Occipital lobe (tissue), 2 donors: ENCODE results near the gene GAA. TPM values are rescaled to one million over a fixed set of nuclear protein-coding genes. Genes with fewer than 3 reads are reported as not detected.

ENCODE experiments used
- DNase-seq: peaks from one replicate; lab custom pipeline; 2025; lab: John Stamatoyannopoulos, UW
- total RNA-seq: library from RNA; depleted of rRNA; stranded (reverse); fragments of >200 nt; gene quantifications from one replicate; pipeline ENCODE4 v1.2.3, GENCODE V29; 2014

The GAA gene
- total RNA-seq, 1 donor from 2014 or later, result 14.3 TPM

DNA sequence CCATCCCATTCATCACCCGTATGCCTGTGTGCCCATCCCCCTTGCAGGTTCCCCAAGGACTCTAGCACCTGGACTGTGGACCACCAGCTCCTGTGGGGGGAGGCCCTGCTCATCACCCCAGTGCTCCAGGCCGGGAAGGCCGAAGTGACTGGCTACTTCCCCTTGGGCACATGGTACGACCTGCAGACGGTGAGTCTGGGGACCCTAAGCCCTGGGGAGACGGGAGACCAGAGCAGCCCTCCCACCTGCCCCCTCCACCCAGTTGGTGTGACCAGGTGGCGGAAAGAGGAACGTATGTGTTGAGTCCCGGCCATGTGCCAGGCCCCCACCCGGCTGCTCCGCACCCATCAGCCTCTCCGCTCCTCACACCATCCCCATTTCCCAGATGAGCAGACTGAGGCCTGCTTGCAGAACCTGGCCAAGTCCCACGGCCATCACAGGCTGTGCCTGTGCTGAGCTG, 15.6 kb downstream of the GAA start:
- no peak for DNase-seq

GRCh38 chr17:80117491-80118401, 16.4 kb downstream of the GAA start:
- DNase-seq, result no peak

GRCh38 chr17:80118601-80119270, 17.4 kb downstream of the GAA start:
- no peak for DNase-seq

DNA sequence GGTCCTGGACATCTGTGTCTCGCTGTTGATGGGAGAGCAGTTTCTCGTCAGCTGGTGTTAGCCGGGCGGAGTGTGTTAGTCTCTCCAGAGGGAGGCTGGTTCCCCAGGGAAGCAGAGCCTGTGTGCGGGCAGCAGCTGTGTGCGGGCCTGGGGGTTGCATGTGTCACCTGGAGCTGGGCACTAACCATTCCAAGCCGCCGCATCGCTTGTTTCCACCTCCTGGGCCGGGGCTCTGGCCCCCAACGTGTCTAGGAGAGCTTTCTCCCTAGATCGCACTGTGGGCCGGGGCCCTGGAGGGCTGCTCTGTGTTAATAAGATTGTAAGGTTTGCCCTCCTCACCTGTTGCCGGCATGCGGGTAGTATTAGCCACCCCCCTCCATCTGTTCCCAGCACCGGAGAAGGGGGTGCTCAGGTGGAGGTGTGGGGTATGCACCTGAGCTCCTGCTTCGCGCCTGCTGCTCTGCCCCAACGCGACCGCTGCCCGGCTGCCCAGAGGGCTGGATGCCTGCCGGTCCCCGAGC, 17.9 kb downstream of the GAA start:
- no peak for DNase-seq

GRCh38 chr17:80119839-80120238, 18.5 kb downstream of the GAA start:
- DNase-seq, result no peak

- DNase-seq, result no peak
Observed at GRCh38 chr17:80122026-80122575, 20.7 kb downstream of the GAA start.

- DNase-seq, result no peak
Observed at GRCh38 chr17:80122926-80123505, 21.6 kb downstream of the GAA start.

- no peak for DNase-seq
Observed at GRCh38 chr17:80123791-80124190, 22.4 kb downstream of the GAA start.

GRCh38 chr17:80124351-80124981, 23.1 kb downstream of the GAA start:
- DNase-seq, result no peak

GRCh38 chr17:80125656-80126448, 24.5 kb downstream of the GAA start:
- DNase-seq, result no peak

DNA sequence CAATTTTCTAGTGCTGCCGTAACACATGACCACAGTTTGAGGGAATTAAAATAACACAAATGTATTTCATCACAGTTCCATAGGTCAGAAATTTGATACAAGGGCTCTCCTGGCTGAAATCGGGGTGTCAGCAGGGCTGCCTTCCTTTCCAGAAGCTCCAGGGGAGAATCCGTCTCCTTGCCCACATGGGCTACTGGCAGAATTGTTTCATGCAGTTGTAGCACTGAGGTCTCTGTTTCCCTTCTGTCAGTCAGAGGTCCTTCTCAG, 25.0 kb downstream of the GAA start:
- DNase-seq, result no peak

GRCh38 chr17:80129006-80129565, 27.7 kb downstream of the GAA start:
- DNase-seq, result no peak

DNA sequence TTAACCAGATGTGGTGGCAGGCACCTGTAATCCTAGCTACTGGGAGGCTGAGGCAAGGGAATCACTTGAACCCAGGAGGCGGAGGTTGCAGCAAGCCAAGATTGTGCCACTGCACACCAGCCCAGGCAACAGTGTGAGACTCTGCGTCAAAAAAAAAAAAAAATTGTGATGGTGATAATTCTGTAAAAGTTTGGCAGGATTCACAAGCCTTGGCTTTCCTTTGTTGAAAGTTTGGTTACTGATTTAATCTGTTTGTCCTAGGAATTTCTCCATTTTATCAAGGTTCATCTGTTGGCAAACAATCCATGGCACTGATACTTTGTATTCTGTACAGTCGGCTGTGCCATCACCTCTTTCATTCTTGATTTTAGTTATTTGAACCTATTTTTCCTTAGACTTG, 29.6 kb downstream of the GAA start:
- DNase-seq, result no peak

DNA sequence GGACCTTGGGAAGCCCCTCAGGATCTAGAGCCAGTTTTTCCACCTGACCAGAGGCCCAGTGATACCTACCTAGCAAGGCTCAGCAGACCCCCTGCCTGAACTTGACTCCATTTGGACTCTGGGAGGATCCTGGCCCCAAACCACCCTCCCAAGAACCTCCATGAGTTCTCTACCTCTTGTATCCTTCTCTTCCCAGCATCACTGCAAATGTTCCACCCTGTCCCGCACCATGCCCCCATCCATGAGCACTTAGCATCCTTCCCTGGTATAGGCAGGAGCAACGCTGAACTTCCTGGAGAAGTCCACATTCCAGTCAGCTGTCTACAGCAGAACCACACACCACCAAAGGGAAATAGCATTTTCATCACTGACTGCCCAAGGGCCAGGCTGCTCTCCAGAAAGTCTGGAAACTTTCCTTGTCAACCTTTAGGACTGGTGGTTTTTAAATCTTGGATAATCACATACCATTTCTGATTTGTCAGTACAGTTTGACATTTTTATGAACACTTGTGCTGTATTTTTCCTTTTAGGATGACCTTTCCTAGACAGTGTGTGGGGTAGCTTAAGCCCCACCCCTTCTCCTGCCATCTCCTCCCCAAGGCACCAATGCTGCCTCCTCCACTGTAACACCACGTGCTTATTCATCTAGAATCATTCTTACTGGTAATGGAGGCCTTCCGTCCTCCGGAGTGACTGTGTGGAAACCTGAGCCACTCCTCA, 31.7 kb downstream of the GAA start:
- DNase-seq, result no peak

DNA sequence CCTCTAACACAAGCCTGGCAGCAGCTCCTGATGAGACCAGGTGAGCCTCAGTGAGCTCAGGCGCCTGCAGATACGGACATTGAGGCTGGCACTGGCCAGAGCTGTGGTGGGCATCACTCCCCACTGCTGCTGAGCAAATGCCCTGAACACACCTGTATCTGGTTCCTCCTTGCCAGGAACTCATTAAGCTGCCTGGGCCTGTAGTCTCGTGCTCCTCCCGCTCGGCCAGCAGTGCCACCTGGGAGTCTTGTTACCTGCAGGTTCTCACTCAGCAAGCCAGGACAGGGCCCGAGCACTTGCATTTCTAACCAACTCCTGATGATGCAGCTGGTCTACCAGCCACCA, 32.2 kb downstream of the GAA start:
- no peak for DNase-seq

DNA sequence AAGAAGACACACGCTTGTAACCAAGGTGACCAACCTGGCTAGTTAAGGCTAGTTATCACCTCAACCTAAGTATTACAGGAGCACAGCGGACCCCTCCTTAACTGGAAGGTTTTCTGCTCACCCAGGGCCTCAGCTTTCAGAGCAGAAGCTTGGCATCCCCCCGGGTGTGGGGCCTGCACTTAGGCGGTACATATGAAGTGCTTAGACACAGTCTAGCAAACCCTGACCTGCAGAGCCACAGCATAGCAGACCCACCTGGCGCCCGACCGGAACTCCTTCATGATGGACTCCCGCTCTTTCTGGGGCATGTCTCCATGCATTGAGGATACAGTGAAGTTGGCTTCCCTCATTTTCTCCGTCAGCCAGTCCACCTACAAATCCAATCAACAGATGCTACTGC, 35.8 kb downstream of the GAA start:
- DNase-seq, result no peak

DNA sequence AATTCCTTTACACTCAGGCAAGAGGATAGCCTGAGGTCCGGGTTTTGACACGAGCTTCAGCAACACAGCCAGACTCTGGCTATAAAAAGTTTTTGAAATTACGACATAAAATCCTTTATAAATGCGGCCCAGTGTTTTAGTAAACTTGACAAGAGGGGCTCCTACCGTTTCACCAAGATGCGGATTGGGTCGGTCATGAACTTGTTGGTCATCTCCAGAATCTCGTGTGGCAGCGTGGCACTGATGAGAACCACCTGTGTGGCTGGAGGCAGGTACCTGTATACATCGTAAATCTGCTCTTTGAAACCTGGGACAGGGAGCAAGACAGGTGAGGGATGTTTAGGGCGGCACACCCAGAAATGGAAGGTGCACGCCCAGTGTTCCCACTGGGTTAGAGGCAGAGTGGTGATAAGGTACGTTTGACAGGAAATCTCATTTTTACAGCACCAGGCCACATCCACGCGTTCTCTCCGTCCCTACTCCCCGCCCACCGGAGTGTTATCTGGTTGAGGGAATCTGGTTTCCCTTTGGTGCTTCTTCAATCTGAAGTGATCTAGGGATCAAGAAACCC, 37.6 kb downstream of the GAA start:
- DNase-seq, result no peak

DNA sequence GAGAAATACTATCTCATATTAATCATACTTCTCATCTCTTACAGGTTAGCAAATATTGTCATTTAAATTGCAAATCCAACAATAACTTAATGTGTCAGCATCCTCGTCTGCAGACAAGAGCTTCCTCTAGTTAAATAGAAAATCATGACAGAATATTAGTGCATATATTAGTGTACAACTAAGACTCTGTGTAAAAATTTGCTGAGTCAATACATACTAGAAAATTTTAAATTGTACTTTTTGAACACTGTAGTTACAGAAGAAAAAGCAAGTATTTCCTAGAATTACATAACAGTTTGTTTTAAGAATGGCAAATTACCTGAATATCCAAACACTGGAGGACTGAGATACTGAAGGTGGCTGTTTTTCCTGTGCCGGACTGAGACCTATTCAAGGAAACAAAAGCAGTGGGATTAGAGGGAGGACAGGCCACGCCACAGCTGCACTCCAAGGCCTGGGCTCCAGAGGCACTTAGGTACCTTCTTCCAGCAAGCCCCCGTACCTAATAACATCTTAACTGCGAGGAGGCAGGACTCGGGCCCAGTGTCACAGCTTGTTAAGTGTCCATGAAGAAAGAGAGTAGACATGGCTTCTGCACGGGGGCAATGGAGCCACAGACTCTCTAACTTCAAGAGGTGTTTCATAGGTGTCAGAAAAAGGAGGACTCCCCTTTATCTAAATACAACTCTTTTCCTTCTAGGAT, 40.2 kb downstream of the GAA start:
- no peak for DNase-seq

GRCh38 chr17:80142929-80143328, 41.5 kb downstream of the GAA start:
- no peak for DNase-seq
